Gastrocnemius medialis (tissue), 4 donors: ENCODE data around the gene PSMA4. TPM values are rescaled to one million over a fixed set of nuclear protein-coding genes. Genes with fewer than 3 reads are reported as not detected.
A peak's percentile ranks its signal among the peaks of the same experiment; 100 is the strongest.

ENCODE experiments used
- ATAC-seq, 2 donors: fragments of 150-250 bp; one replicate each; pipeline ENCODE4 v1.9.1; 2016
- DNase-seq, 2 donors: peaks; one replicate each; pipeline ENCODE4 v3.0.0-alpha.2; 2019
- H3K27ac ChIP-seq, 4 donors: fragments of 200-600 bp; sonication (generic); 1 replicate in 1 of 4; 2 replicates in 3 of 4; pipeline ENCODE4 v1.5.1; 2016 to 2018; ENCODE audit warnings: mild to moderate bottlenecking in 2 of 4, moderate library complexity in 1 of 4
- H3K27me3 ChIP-seq, 3 donors: fragments of 200-600 bp; sonication (generic) in 2 of 3; 1 replicate in 1 of 3; 2 replicates in 2 of 3; pipeline versions ENCODE4 v1.5.1 to v1.6.0; 2016 to 2019; ENCODE audit warnings: mild to moderate bottlenecking in 1 of 3, moderate library complexity in 1 of 3
- H3K36me3 ChIP-seq, 2 donors: fragments of 200-600 bp; sonication (generic) in 1 of 2; one replicate each; pipeline ENCODE4 v1.5.1; 2017 to 2018
- H3K4me1 ChIP-seq, 2 donors: fragments of 200-600 bp; sonication (generic) in 1 of 2; one replicate each; pipeline ENCODE4 v1.5.1; 2016 to 2017; ENCODE audit warnings: mild to moderate bottlenecking in 2 of 2
- H3K4me3 ChIP-seq, 4 donors: fragments of 200-600 bp; sonication (generic) in 3 of 4; 1 replicate in 1 of 4; 2 replicates in 3 of 4; pipeline ENCODE4 v1.5.1; 2016 to 2019; ENCODE audit warnings: mild to moderate bottlenecking in 2 of 4
- H3K9me3 ChIP-seq, 3 donors: fragments of 200-600 bp; sonication (generic) in 2 of 3; 1 replicate in 1 of 3; 2 replicates in 2 of 3; pipeline ENCODE4 v1.5.1; 2016 to 2019
- CTCF ChIP-seq, 5 experiments: fragments of 450-650 bp in 3 of 5; fragments of 200-600 bp in 2 of 5; sonication (generic) in 2 of 5; IDR thresholded peaks in 4 of 5; conservative IDR thresholded peaks in 1 of 5; 1 replicate in 4 of 5; 2 replicates in 1 of 5; pipeline ENCODE4 v1.5.1; 2016 to 2019; ENCODE audit warnings: antibody characterized with exemption in 5 of 5, mild to moderate bottlenecking in 3 of 5, moderate library complexity in 3 of 5
- POLR2A ChIP-seq, 2 donors: fragments of 450-650 bp; IDR thresholded peaks; one replicate each; pipeline ENCODE4 v1.6.1; 2017; ENCODE audit warnings: antibody characterized with exemption in 2 of 2, mild to moderate bottlenecking in 2 of 2, moderate library complexity in 2 of 2
- in situ Hi-C, 4 donors: fragments of 200-750 bp; cut with MboI; loops; one replicate each; pipeline versions ENCODE4 v1.15.0 to v1.8.0; 2017; ENCODE audit warnings: low sequenced_read_pairs in 4 of 4
- intact Hi-C: fragments of 100-400 bp; cut with DNase I; formaldehyde crosslinking; loops from one replicate; pipeline ENCODE4 v1.15.1; 2023; ENCODE audit warnings: low total_unique reads
- total RNA-seq, 4 donors: library from RNA; depleted of rRNA; stranded (reverse); fragments of >200 nt; gene quantifications; one replicate each; pipeline versions ENCODE4 v1.1.0 to v1.2.3, GENCODE V29; 2016

PSMA4 gene
- total RNA-seq, 4 donors from 2014 or later = 176 to 243 (median 212) TPM

GRCh38 chr15:78561490-78561889 is 21.2 kb downstream of the PSMA4 start:
- intact Hi-C loops (no loop called here), in situ Hi-C loops (no loop called here)
- DNase-seq (no peak), ATAC-seq (no peak)
- Histone ChIP-seq H3K9me3 (no peaks in the 10 kb centered on the region), H3K27me3 (peaks cover 0 to 5% (median under 1%) of the 10 kb centered on the region in 3 donors), H3K4me1 (peaks cover 16 to 23% of the 10 kb centered on the region in 2 donors), H3K36me3 (no peaks in the 10 kb centered on the region), H3K27ac (no peak overlapping the region), H3K4me3 (no peak overlapping the region)
- TF ChIP-seq CTCF (IDR thresholded peaks at IDR 0.05 in 4 of 5, conservative IDR thresholded peaks at IDR 0.05 in 1 of 5) (no peak), POLR2A (IDR thresholded peaks at IDR 0.05) (no peak)

GRCh38 chr15:78563092-78563491 is 22.8 kb downstream of the PSMA4 start:
- DNase-seq (no peak), ATAC-seq (no peak)
- H3K27me3 ChIP-seq = peaks cover 7 to 21% (median 11%) of the 10 kb centered on the region in 3 donors
- no peaks in the 10 kb centered on the region for H3K9me3 ChIP-seq
- H3K36me3 ChIP-seq = no peaks in the 10 kb centered on the region
- in situ Hi-C loops (no loop called here), intact Hi-C loops (no loop called here)
- no peak overlapping the region for H3K4me3 ChIP-seq
- TF ChIP-seq CTCF (IDR thresholded peaks at IDR 0.05 in 4 of 5, conservative IDR thresholded peaks at IDR 0.05 in 1 of 5) = no peak
- no peak for TF ChIP-seq POLR2A (IDR thresholded peaks at IDR 0.05)
- no peak overlapping the region for H3K27ac ChIP-seq
- H3K4me1 ChIP-seq = peaks cover 17 to 24% of the 10 kb centered on the region in 2 donors

GRCh38 chr15:78564743-78565096 is 24.5 kb downstream of the PSMA4 start:
- TF ChIP-seq CTCF (IDR thresholded peaks at IDR 0.05 in 4 of 5, conservative IDR thresholded peaks at IDR 0.05 in 1 of 5) (no peak), POLR2A (IDR thresholded peaks at IDR 0.05) (no peak)
- Histone ChIP-seq H3K9me3 (no peaks in the 10 kb centered on the region), H3K27ac (no peak overlapping the region), H3K27me3 (peaks cover 7 to 24% (median 11%) of the 10 kb centered on the region in 3 donors), H3K4me1 (peaks cover 11 to 18% of the 10 kb centered on the region in 2 donors), H3K36me3 (no peaks in the 10 kb centered on the region), H3K4me3 (peak overlapping the region in 1 of 4 donors; percentile 58)
- no peak for DNase-seq
- intact Hi-C loops (no loop called here), in situ Hi-C loops (no loop called here)
- ATAC-seq = no peak

GRCh38 chr15:78565097-78565950 is 25.1 kb downstream of the PSMA4 start, which contains the start of gene CHRNA5:
TSS of gene CHRNA5 (plus strand) at chr15:78565520. CDS start at chr15:78565720, 200 bp downstream.
- no peak within 1 kb of the TSS for H3K27ac ChIP-seq
- peak; percentile 86 to 95 for ATAC-seq
- TF ChIP-seq CTCF (IDR thresholded peaks at IDR 0.05 in 4 of 5, conservative IDR thresholded peaks at IDR 0.05 in 1 of 5) (no peak), POLR2A (IDR thresholded peaks at IDR 0.05) (peak in 1 of 2 donors; percentile 28)

More at GRCh38 chr15:78565097-78565950, 25.1 kb downstream of the PSMA4 start, which contains the start of gene CHRNA5:
- H3K36me3 ChIP-seq = no peaks in the 10 kb centered on the region
- H3K4me1 ChIP-seq = peaks cover 8 to 13% of the 10 kb centered on the region in 2 donors
- intact Hi-C loops = no loop called here
- in situ Hi-C loops = no loop called here
- DNase-seq = peak; percentile 66 to 74
- peaks cover 7 to 28% (median 11%) of the 10 kb centered on the region in 3 donors for H3K27me3 ChIP-seq
- no peaks in the 10 kb centered on the region for H3K9me3 ChIP-seq
- peak within 1 kb of the TSS; percentile 51 to 70 (median 56) for H3K4me3 ChIP-seq
